ENCODE results near the gene ZNF106.

DNA sequence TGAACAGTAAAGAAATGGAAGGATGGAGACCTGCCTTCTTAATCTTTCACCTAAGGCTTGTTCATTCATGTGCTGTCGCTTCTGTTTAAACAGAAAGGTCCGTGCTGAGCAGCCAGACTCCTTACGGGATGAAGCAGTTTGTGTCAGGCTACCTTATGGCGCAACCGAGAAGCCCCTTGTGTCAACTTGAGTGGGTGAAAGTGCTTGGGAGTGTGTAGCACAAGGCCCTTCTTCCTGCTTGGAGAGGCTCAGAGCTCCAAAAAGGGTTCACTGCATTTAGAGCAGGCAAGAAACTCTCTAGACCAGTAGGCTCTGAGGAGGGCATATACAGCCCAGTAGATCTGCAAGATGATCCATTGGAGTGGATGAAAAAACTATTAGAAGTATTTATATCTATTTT is 115.7 kb downstream of the ZNF106 start:
- TF ChIP-seq, protein P1, sequence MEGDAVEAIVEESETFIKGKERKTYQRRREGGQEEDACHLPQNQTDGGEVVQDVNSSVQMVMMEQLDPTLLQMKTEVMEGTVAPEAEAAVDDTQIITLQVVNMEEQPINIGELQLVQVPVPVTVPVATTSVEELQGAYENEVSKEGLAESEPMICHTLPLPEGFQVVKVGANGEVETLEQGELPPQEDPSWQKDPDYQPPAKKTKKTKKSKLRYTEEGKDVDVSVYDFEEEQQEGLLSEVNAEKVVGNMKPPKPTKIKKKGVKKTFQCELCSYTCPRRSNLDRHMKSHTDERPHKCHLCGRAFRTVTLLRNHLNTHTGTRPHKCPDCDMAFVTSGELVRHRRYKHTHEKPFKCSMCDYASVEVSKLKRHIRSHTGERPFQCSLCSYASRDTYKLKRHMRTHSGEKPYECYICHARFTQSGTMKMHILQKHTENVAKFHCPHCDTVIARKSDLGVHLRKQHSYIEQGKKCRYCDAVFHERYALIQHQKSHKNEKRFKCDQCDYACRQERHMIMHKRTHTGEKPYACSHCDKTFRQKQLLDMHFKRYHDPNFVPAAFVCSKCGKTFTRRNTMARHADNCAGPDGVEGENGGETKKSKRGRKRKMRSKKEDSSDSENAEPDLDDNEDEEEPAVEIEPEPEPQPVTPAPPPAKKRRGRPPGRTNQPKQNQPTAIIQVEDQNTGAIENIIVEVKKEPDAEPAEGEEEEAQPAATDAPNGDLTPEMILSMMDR (IDR thresholded peaks at IDR 0.05), result no peak
- TF ChIP-seq POLR2A (IDR thresholded peaks at IDR 0.05), result no peak
